ENCODE results near the gene TNN. TPM values are rescaled to one million over a fixed set of nuclear protein-coding genes. Genes with fewer than 3 reads are reported as not detected.

TNN gene
- total and polyA plus RNA-seq, 10 of the 15 experiments (the other 5 are each of a cell fraction or from before 2014, with no cell fraction given) = 0.05 to 0.17 (median 0.11) TPM

- FAIRE-seq (no peak), DNase-seq (ENCODE audit: low read depth, low spot score) (no peak), ATAC-seq (no peak)
- RAD21 ChIA-PET (ENCODE audit: unreplicated experiment) = no interaction called here
- no TSS peak for BruUV-seq (replicated peaks)
- SMC1A ChIA-PET (ENCODE audit: uncharacterized antibody, unreplicated experiment) = no interaction called here
- Histone ChIP-seq H3K4me1 (ENCODE audit: control insufficient read depth, insufficient read depth, low read length) (no peaks in the 10 kb centered on the region), H4K20me1 (ENCODE audit: control insufficient read depth, insufficient read depth) (no peaks in the 10 kb centered on the region), H3K27me3 (replicated peaks in 1 of 2; ENCODE audit: control insufficient read depth in 2 of 2, insufficient read depth in 2 of 2, low read length in 1 of 2) (peaks cover 4% of the 10 kb centered on the region in 2 experiments; a peak in 3 of 4 replicates), H3K4me3 (no peak overlapping the region), H3K9ac (ENCODE audit: control insufficient read depth, insufficient read depth, low read length) (no peak overlapping the region), H3K27ac (ENCODE audit: control insufficient read depth, insufficient read depth) (no peak overlapping the region), H3K9me3 (replicated peaks; ENCODE audit: control insufficient read depth, insufficient read depth, low read length) (no peaks in the 10 kb centered on the region), H3K79me2 (ENCODE audit: control insufficient read depth, insufficient read depth, low read length) (no peaks in the 10 kb centered on the region), H3K4me2 (ENCODE audit: control insufficient read depth, insufficient read depth) (no peak overlapping the region), H3K36me3 (ENCODE audit: control insufficient read depth in 2 of 2, insufficient read depth in 2 of 2, low read length in 1 of 2) (no peaks in the 10 kb centered on the region), H2AFZ (ENCODE audit: control insufficient read depth, low read depth, low read length) (no peak overlapping the region)
- POLR2A ChIA-PET = no interaction called here
- CTCF ChIA-PET = interaction anchor here (1.5 kb wide), 1 partner anchor 63 kb away, joined by 4 read pairs; no protein-coding TSS in a partner anchor
- in situ Hi-C loops (cut with MboI) = no loop called here
- TF ChIP-seq NRF1 (conservative IDR thresholded peaks at IDR 0.05; ENCODE audit: low read depth, low read length) = no peak
- TF ChIP-seq FOXK2 (IDR thresholded peaks at IDR 0.05) = no peak
- no peak for TF ChIP-seq ZSCAN29 (IDR thresholded peaks at IDR 0.05)
- no peak for TF ChIP-seq RCOR1 (conservative IDR thresholded peaks at IDR 0.05; ENCODE audit: low read depth, low read length)
- TF ChIP-seq MXI1 (IDR thresholded peaks at IDR 0.05; ENCODE audit: low read depth, low read length) = no peak
- TF ChIP-seq ZNF384 (IDR thresholded peaks at IDR 0.05; ENCODE audit: borderline replicate concordance, low read depth, low read length) = no peak
- WGBS (ENCODE audit: insufficient coverage, insufficient replicate concordance, low lambda C conversion rate, missing lambda C conversion rate) = 24% methylated on average over 1 of the region's 1 CpG
- intact Hi-C loops (cut with micrococcal nuclease; ENCODE audit: unreplicated experiment) = no loop called here
Measured at GRCh38 chr1:175062339-175062738, 5.3 kb upstream of the TNN start.

DNA sequence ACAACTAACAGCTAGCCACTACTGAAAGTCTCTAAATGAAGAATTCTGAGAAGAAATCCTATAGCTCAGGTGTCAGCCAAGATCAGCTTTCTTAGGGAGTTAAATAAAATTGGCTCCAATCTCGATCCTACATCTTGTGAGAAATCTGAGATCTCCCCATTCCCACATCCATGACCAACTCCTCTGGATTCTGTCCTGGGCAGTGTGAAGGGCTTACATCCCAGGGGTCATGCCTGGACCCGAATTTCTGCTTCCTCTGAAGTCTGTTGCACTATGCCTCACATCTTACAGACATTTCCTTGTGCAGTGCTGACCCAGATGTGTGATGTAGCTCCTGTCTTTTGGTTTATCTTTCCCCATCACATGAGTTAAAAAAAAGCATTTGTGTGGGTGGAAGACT, 4.8 kb upstream of the TNN start:
- intact Hi-C loops (cut with micrococcal nuclease; ENCODE audit: unreplicated experiment) = no loop called here
- POLR2A ChIA-PET = interaction anchor here (0.6 kb wide), 1 partner anchor 12 kb away, joined by 5 read pairs; no protein-coding TSS in a partner anchor
- ATAC-seq = no peak
- Histone ChIP-seq H3K36me3 (ENCODE audit: control insufficient read depth in 2 of 2, insufficient read depth in 2 of 2, low read length in 1 of 2) (no peaks in the 10 kb centered on the region), H3K79me2 (ENCODE audit: control insufficient read depth, insufficient read depth, low read length) (no peaks in the 10 kb centered on the region), H2AFZ (ENCODE audit: control insufficient read depth, low read depth, low read length) (no peak overlapping the region), H3K9ac (ENCODE audit: control insufficient read depth, insufficient read depth, low read length) (no peak overlapping the region), H3K9me3 (replicated peaks; ENCODE audit: control insufficient read depth, insufficient read depth, low read length) (no peaks in the 10 kb centered on the region), H3K4me3 (no peak overlapping the region), H3K4me1 (ENCODE audit: control insufficient read depth, insufficient read depth, low read length) (no peaks in the 10 kb centered on the region), H3K27ac (ENCODE audit: control insufficient read depth, insufficient read depth) (no peak overlapping the region), H3K27me3 (replicated peaks in 1 of 2; ENCODE audit: control insufficient read depth in 2 of 2, insufficient read depth in 2 of 2, low read length in 1 of 2) (peaks cover 4% of the 10 kb centered on the region in 2 experiments; a peak in 3 of 4 replicates), H4K20me1 (ENCODE audit: control insufficient read depth, insufficient read depth) (no peaks in the 10 kb centered on the region), H3K4me2 (ENCODE audit: control insufficient read depth, insufficient read depth) (no peak overlapping the region)
- SMC1A ChIA-PET (ENCODE audit: uncharacterized antibody, unreplicated experiment) = no interaction called here
- CTCF ChIA-PET = interaction anchor here (1.5 kb wide), 1 partner anchor 62 kb away, joined by 4 read pairs; no protein-coding TSS in a partner anchor
- in situ Hi-C loops (cut with MboI) = no loop called here
- DNase-seq (ENCODE audit: low read depth, low spot score) = no peak
- TF ChIP-seq ZNF207 (IDR thresholded peaks at IDR 0.05; ENCODE audit: borderline replicate concordance) = no peak
- RAD21 ChIA-PET (ENCODE audit: unreplicated experiment) = no interaction called here
- BruUV-seq (replicated peaks) = no TSS peak
- no peak for FAIRE-seq
- 4% methylated on average over 2 of the region's 2 CpGs for WGBS (ENCODE audit: insufficient coverage, insufficient replicate concordance, low lambda C conversion rate, missing lambda C conversion rate)

Measured in GM12878 (cell line).